ENCODE measurements around the gene DCTN2. TPM values are rescaled to one million over a fixed set of nuclear protein-coding genes. Genes with fewer than 3 reads are reported as not detected.

DCTN2 gene
- total and polyA plus RNA-seq, 2 donors (not counting 3 experiments of a cell fraction or from before 2014, with no cell fraction given), result 146 to 161 TPM

DNA sequence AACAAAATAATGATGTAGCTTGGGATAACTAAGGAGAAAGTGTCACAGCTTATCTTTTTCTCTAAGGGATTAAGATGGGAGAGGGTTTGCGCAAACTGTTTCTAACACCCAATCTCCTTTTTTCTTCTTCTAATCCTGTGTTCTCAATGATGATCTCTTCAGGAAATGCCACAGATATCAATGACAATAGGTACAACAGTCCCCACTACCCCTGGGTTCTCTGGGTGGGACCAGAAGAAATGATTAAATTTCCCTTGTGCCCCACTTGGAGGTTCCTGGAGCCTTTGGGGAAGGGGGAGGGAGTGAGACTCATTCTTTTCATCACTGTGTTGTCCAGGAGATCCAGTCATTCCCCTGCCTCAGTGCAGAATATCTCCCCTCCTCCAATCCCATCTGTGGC is 35.4 kb upstream of the DCTN2 start:
- CTCF ChIA-PET, result interaction anchor here (0.8 to 6.0 kb wide), 18 partner anchors 10 to 221 kb away, joined by 3 to 126 read pairs (median 18); partner anchors contain the start of genes ARHGEF25, B4GALNT1, DCTN2 and DTX3
- H3K27ac ChIP-seq (ENCODE audit: insufficient read depth, low read depth, low read length), result no peak overlapping the region
- no peak overlapping the region for H2AFZ ChIP-seq (ENCODE audit: low read depth, low read length)
- H3K4me1 ChIP-seq (ENCODE audit: control insufficient read depth, extremely low read depth, insufficient read depth, low read length), result no peaks in the 10 kb centered on the region
- FAIRE-seq, result no peak
- no peak overlapping the region for H3K9ac ChIP-seq (replicated peaks; ENCODE audit: extremely low read depth, insufficient read depth, low read length)
- H3K36me3 ChIP-seq (ENCODE audit: control insufficient read depth in 2 of 2, extremely low read depth in 1 of 2, insufficient read depth in 2 of 2, low read length in 2 of 2), result no peaks in the 10 kb centered on the region
- H4K20me1 ChIP-seq (replicated peaks; ENCODE audit: control insufficient read depth, extremely low read depth, insufficient read depth, low read length), result no peaks in the 10 kb centered on the region
- H3K79me2 ChIP-seq (ENCODE audit: control insufficient read depth, insufficient read depth, low read length), result no peaks in the 10 kb centered on the region
- peaks cover 15 to 18% of the 10 kb centered on the region in 2 experiments for H3K27me3 ChIP-seq (ENCODE audit: control insufficient read depth in 2 of 2, insufficient read depth in 2 of 2, low read length in 2 of 2)
- no peak overlapping the region for H3K4me2 ChIP-seq (ENCODE audit: insufficient read depth, low read length)
- intact Hi-C loops (cut with micrococcal nuclease) (loop anchor here (2.0 kb wide), 1 partner anchor 110 kb away; no protein-coding TSS in a partner anchor), dilution Hi-C loops (cut with MboI; ENCODE audit: extremely low pct_ligation_motif_present, low sequenced_read_pairs) (no loop called here)
- no peaks in the 10 kb centered on the region for H3K9me3 ChIP-seq (replicated peaks; ENCODE audit: control insufficient read depth, insufficient read depth, low read length)
- TF ChIP-seq POLR2AphosphoS5 (IDR thresholded peaks at IDR 0.05; ENCODE audit: insufficient read depth, low read depth, low read length) (no peak), JUN (IDR thresholded peaks at IDR 0.05; ENCODE audit: borderline replicate concordance, insufficient read depth, insufficient read length, low read depth) (no peak)
- no peak overlapping the region for H3K4me3 ChIP-seq (replicated peaks in 1 of 3; ENCODE audit: insufficient read depth in 1 of 3, low read depth in 1 of 3, low read length in 3 of 3)
- BruUV-seq (replicated peaks), result no TSS peak
- POLR2A ChIA-PET, result interaction anchor here (0.6 kb wide), 1 partner anchor 62 kb away, joined by 3 read pairs; no protein-coding TSS in a partner anchor
- H3K9me1 ChIP-seq (replicated peaks; ENCODE audit: control insufficient read depth, extremely low read depth, insufficient read depth, low read length), result no peaks in the 10 kb centered on the region
- no peak for DNase-seq (ENCODE audit: low read depth, low spot score)

DNA sequence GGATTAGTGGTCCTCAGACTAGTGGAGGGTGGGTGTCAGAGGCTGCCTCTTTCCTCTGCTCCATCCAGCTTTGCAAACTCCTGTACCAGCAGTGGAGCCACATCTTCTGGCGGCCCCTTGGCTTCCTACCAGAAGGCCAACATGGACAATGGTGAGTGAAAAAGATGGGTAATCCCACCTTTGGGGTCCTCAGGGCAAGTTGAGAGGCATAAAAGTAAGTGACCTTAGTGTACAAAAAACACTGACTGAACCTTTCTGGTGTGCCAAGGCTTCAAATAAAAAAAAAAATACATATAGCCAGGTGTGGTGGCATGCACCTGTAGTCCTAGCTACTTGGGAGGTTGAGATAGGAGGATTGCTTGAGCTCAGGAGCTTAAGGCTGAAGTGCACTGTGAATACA is 34.8 kb upstream of the DCTN2 start:
- H3K9me1 ChIP-seq (replicated peaks; ENCODE audit: control insufficient read depth, extremely low read depth, insufficient read depth, low read length), result no peaks in the 10 kb centered on the region
- dilution Hi-C loops (cut with MboI; ENCODE audit: extremely low pct_ligation_motif_present, low sequenced_read_pairs), result no loop called here
- H2AFZ ChIP-seq (ENCODE audit: low read depth, low read length), result no peak overlapping the region
- POLR2A ChIA-PET, result no interaction called here
- no peak overlapping the region for H3K9ac ChIP-seq (replicated peaks; ENCODE audit: extremely low read depth, insufficient read depth, low read length)
- intact Hi-C loops (cut with micrococcal nuclease), result loop anchor here (2.0 kb wide), 1 partner anchor 111 kb away; no protein-coding TSS in a partner anchor
- BruUV-seq (replicated peaks), result no TSS peak
- no peak overlapping the region for H3K4me2 ChIP-seq (ENCODE audit: insufficient read depth, low read length)
- CTCF ChIA-PET, result interaction anchor here (0.8 to 6.0 kb wide), 12 partner anchors 10 to 175 kb away, joined by 3 to 126 read pairs (median 30); partner anchors contain the start of genes ARHGEF25, B4GALNT1, DCTN2 and OS9
- H3K4me3 ChIP-seq (replicated peaks in 1 of 3; ENCODE audit: insufficient read depth in 1 of 3, low read depth in 1 of 3, low read length in 3 of 3), result no peak overlapping the region
- no peaks in the 10 kb centered on the region for H4K20me1 ChIP-seq (replicated peaks; ENCODE audit: control insufficient read depth, extremely low read depth, insufficient read depth, low read length)
- H3K79me2 ChIP-seq (ENCODE audit: control insufficient read depth, insufficient read depth, low read length), result no peaks in the 10 kb centered on the region
- FAIRE-seq, result no peak
- no peaks in the 10 kb centered on the region for H3K9me3 ChIP-seq (replicated peaks; ENCODE audit: control insufficient read depth, insufficient read depth, low read length)
- no peaks in the 10 kb centered on the region for H3K4me1 ChIP-seq (ENCODE audit: control insufficient read depth, extremely low read depth, insufficient read depth, low read length)
- H3K27me3 ChIP-seq (ENCODE audit: control insufficient read depth in 2 of 2, insufficient read depth in 2 of 2, low read length in 2 of 2), result peaks cover 15 to 16% of the 10 kb centered on the region in 2 experiments
- H3K27ac ChIP-seq (ENCODE audit: insufficient read depth, low read depth, low read length), result no peak overlapping the region
- TF ChIP-seq MYC (IDR thresholded peaks at IDR 0.05; ENCODE audit: low read depth, low read length) (no peak), FOS (IDR thresholded peaks at IDR 0.05; ENCODE audit: borderline replicate concordance, insufficient read depth, low read length) (no peak), EZH2 (IDR thresholded peaks at IDR 0.05; ENCODE audit: borderline replicate concordance, low read depth, low read length, severe bottlenecking) (no peak), JUN (IDR thresholded peaks at IDR 0.05; ENCODE audit: borderline replicate concordance, insufficient read depth, insufficient read length, low read depth) (no peak), POLR2A (IDR thresholded peaks at IDR 0.05; ENCODE audit: low read depth, low read length) (no peak), GATA2 (IDR thresholded peaks at IDR 0.05; ENCODE audit: insufficient read depth, insufficient read length, low read depth, low read length) (no peak), POLR2AphosphoS5 (IDR thresholded peaks at IDR 0.05; ENCODE audit: insufficient read depth, low read depth, low read length) (no peak)
- TF ChIP-seq, protein P1, sequence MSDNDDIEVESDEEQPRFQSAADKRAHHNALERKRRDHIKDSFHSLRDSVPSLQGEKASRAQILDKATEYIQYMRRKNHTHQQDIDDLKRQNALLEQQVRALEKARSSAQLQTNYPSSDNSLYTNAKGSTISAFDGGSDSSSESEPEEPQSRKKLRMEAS (IDR thresholded peaks at IDR 0.05; ENCODE audit: insufficient read depth, insufficient read length), result no peak
- TF ChIP-seq, protein P2, sequence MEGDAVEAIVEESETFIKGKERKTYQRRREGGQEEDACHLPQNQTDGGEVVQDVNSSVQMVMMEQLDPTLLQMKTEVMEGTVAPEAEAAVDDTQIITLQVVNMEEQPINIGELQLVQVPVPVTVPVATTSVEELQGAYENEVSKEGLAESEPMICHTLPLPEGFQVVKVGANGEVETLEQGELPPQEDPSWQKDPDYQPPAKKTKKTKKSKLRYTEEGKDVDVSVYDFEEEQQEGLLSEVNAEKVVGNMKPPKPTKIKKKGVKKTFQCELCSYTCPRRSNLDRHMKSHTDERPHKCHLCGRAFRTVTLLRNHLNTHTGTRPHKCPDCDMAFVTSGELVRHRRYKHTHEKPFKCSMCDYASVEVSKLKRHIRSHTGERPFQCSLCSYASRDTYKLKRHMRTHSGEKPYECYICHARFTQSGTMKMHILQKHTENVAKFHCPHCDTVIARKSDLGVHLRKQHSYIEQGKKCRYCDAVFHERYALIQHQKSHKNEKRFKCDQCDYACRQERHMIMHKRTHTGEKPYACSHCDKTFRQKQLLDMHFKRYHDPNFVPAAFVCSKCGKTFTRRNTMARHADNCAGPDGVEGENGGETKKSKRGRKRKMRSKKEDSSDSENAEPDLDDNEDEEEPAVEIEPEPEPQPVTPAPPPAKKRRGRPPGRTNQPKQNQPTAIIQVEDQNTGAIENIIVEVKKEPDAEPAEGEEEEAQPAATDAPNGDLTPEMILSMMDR (IDR thresholded peaks at IDR 0.05; ENCODE audit: extremely low read depth in 1 of 2, insufficient read depth in 1 of 2, low read depth in 1 of 2, low read length in 2 of 2), result no peak
- H3K36me3 ChIP-seq (ENCODE audit: control insufficient read depth in 2 of 2, extremely low read depth in 1 of 2, insufficient read depth in 2 of 2, low read length in 2 of 2), result no peaks in the 10 kb centered on the region
- DNase-seq (ENCODE audit: low read depth, low spot score), result no peak

All from endothelial cell of umbilical vein (primary cell).